Endodermal cell (in vitro differentiated cells): ENCODE data around the gene P2RY1. TPM values are rescaled to one million over a fixed set of nuclear protein-coding genes. Genes with fewer than 3 reads are reported as not detected.

Experiments
- DNase-seq: peaks from one replicate; pipeline ENCODE4 v3.0.0-alpha.2; 2017
- H3K27ac ChIP-seq: 2 replicates; pipeline ENCODE4 v1.5.1; 2013; ENCODE audit warnings: mild to moderate bottlenecking, low read depth, low read length, moderate library complexity
- H3K27me3 ChIP-seq: 2 replicates; pipeline ENCODE4 v1.6.1; 2013; ENCODE audit warnings: mild to moderate bottlenecking, low read length, moderate library complexity; ENCODE audit not compliant: insufficient read depth, control insufficient read depth, poor library complexity, severe bottlenecking
- H3K36me3 ChIP-seq: 2 replicates; pipeline ENCODE4 v1.7.0; 2013; ENCODE audit warnings: mild to moderate bottlenecking, low read length, moderate library complexity; ENCODE audit not compliant: control insufficient read depth, insufficient read depth
- H3K4me1 ChIP-seq: one replicate; pipeline ENCODE4 v1.7.0; 2013; ENCODE audit warnings: low read length; ENCODE audit not compliant: control insufficient read depth, insufficient read depth
- H3K4me3 ChIP-seq: 2 replicates; pipeline ENCODE4 v1.5.1; 2013; ENCODE audit warnings: mild to moderate bottlenecking, low read length, moderate library complexity
- H3K9ac ChIP-seq: 2 replicates; pipeline ENCODE4 v1.6.1; 2013; ENCODE audit warnings: mild to moderate bottlenecking, low read length, moderate library complexity; ENCODE audit not compliant: poor library complexity, severe bottlenecking; ENCODE audit errors: extremely low read depth
- H3K9me3 ChIP-seq: 2 replicates; pipeline ENCODE4 v1.6.1; 2013; ENCODE audit warnings: mild to moderate bottlenecking, low read length, moderate library complexity; ENCODE audit not compliant: control insufficient read depth
- H3K27ac Mint-ChIP-seq: 2 replicates; pipeline ENCODE4 v1.8.0; 2020; ENCODE audit warnings: mixed read lengths
- H3K27me3 Mint-ChIP-seq: 2 replicates; pipeline ENCODE4 v1.8.0; 2021; ENCODE audit warnings: mild to moderate bottlenecking, mixed read lengths; ENCODE audit not compliant: insufficient read depth
- H3K36me3 Mint-ChIP-seq: 2 replicates; pipeline ENCODE4 v1.8.0; 2020; ENCODE audit warnings: low read depth, mixed read lengths
- H3K4me1 Mint-ChIP-seq: 2 replicates; pipeline ENCODE4 v1.8.0; 2020; ENCODE audit warnings: mixed read lengths
- H3K4me3 Mint-ChIP-seq: 2 replicates; pipeline ENCODE4 v1.8.0; 2020; ENCODE audit warnings: mild to moderate bottlenecking, moderate library complexity, mixed read lengths
- H3K9me3 Mint-ChIP-seq: 2 replicates; pipeline ENCODE4 v1.8.0; 2020; ENCODE audit warnings: mild to moderate bottlenecking, mixed read lengths
- CTCF ChIP-seq: fragments of 200-600 bp; sonication (generic); conservative IDR thresholded peaks from 2 replicates; pipeline ENCODE4 v1.5.0; 2021; ENCODE audit warnings: antibody characterized with exemption, mild to moderate bottlenecking
- WGBS, 2 experiments: methylation state at CpG; one replicate each; pipeline versions ENCODE4 v1.1.5 to v1.1.7; 2013; ENCODE audit warnings: missing lambda C conversion rate in 2 of 2, mixed read lengths in 1 of 2; ENCODE audit not compliant: insufficient coverage in 1 of 2, insufficient read length in 1 of 2; 5-methylcytosine and 5-hydroxymethylcytosine counted together
- total RNA-seq, 2 donors: library from RNA; stranded (reverse); fragmentation: NEBNext Ultra II Directional in 1 of 2; extraction: Animal tissue kit (Norgen Biotek cat#: 25700) in 1 of 2; gene quantifications; 2 replicates in 1 of 2; 3 replicates in 1 of 2; pipeline ENCODE4 v1.2.1, GENCODE V29; 2021

P2RY1 gene
- total RNA-seq, 2 donors from 2014 or later, result 7.6 to 10.4 TPM

GRCh38 chr3:152839511-152839910, 4.6 kb downstream of the P2RY1 start:
- H3K9me3 ChIP-seq, result no peaks in the 10 kb centered on the region
- no peaks in the 10 kb centered on the region for H3K4me1 ChIP-seq
- 90 to 100% methylated on average over 1 of the region's 1 CpG for WGBS, 2 experiments
- no peak overlapping the region for H3K9ac ChIP-seq
- Mint-ChIP-seq H3K4me1 (peaks cover 28% of the 10 kb centered on the region), H3K4me3 (no peak overlapping the region), H3K9me3 (no peaks in the 10 kb centered on the region), H3K27me3 (peaks cover 18% of the 10 kb centered on the region), H3K27ac (no peak overlapping the region), H3K36me3 (no peaks in the 10 kb centered on the region)
- H3K27me3 ChIP-seq, result peaks cover 9% of the 10 kb centered on the region
- no peak for TF ChIP-seq CTCF
- no peak for DNase-seq
- no peak overlapping the region for H3K27ac ChIP-seq
- H3K4me3 ChIP-seq, result no peak overlapping the region
- no peaks in the 10 kb centered on the region for H3K36me3 ChIP-seq

- DNase-seq, result no peak
- Histone ChIP-seq H3K4me1 (no peaks in the 10 kb centered on the region), H3K27me3 (peaks cover 5% of the 10 kb centered on the region), H3K4me3 (no peak overlapping the region), H3K36me3 (no peaks in the 10 kb centered on the region), H3K27ac (no peak overlapping the region), H3K9me3 (peaks cover under 1% of the 10 kb centered on the region), H3K9ac (no peak overlapping the region)
- Mint-ChIP-seq H3K4me1 (peaks cover 24% of the 10 kb centered on the region), H3K9me3 (no peaks in the 10 kb centered on the region), H3K36me3 (no peaks in the 10 kb centered on the region), H3K4me3 (no peak overlapping the region), H3K27ac (no peak overlapping the region), H3K27me3 (peaks cover 12% of the 10 kb centered on the region)
- 93 to 100% methylated on average over 1 of the region's 1 CpG for WGBS, 2 experiments
- TF ChIP-seq CTCF, result no peak
Measured at GRCh38 chr3:152841131-152841530, 6.2 kb downstream of the P2RY1 start.

GRCh38 chr3:152842413-152842812, 7.5 kb downstream of the P2RY1 start:
- Histone ChIP-seq H3K36me3 (no peaks in the 10 kb centered on the region), H3K4me1 (no peaks in the 10 kb centered on the region), H3K9me3 (peaks cover 13% of the 10 kb centered on the region), H3K27me3 (no peaks in the 10 kb centered on the region), H3K4me3 (no peak overlapping the region), H3K27ac (no peak overlapping the region), H3K9ac (no peak overlapping the region)
- H3K4me1 Mint-ChIP-seq, result peaks cover 11% of the 10 kb centered on the region
- H3K27ac Mint-ChIP-seq, result no peak overlapping the region
- no peak overlapping the region for H3K4me3 Mint-ChIP-seq
- DNase-seq, result no peak
- H3K9me3 Mint-ChIP-seq, result no peaks in the 10 kb centered on the region
- no peaks in the 10 kb centered on the region for H3K27me3 Mint-ChIP-seq
- peaks cover 1% of the 10 kb centered on the region for H3K36me3 Mint-ChIP-seq
- TF ChIP-seq CTCF, result no peak
